ENCODE measurements around the gene GOLGA6L2.

Gene GOLGA6L2, protein sequence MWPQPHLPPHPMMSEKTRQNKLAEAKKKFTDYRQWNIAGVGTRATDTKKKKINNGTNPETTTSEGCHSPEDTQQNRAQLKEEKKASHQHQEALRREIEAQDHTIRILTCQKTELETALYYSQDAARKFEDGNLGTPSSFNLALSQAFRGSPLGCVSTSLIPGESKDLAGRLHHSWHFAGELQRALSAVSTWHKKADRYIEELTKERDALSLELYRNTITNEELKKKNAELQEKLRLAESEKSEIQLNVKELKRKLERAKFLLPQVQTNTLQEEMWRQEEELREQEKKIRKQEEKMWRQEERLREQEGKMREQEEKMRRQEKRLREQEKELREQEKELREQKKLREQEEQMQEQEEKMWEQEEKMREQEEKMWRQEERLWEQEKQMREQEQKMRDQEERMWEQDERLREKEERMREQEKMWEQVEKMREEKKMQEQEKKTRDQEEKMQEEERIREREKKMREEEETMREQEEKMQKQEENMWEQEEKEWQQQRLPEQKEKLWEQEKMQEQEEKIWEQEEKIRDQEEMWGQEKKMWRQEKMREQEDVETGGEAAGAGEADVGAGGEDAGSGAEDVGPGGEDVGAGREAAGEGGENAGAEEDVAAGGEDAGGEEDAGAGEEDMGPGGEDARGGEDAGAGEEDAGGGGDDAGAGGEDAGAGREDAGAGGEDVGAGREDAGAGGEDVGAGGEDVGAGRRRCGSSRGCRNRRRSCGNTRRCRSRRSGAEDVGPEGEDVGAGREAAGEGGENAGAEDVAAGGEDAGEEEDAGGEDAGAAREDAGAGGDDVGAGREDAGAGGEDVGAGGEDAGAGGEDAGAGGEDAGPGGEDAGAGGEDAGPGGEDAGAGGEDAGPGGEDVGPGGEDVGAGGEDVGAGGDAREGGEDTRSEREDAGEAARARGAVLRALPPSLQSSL

GRCh38 chr15:23447107-23447500 is at the start of gene GOLGA6L2:
TSS of gene GOLGA6L2 (minus strand) at chr15:23447243. CDS start at chr15:23447181, 62 bp downstream.
- no peak within 1 kb of the TSS for H3K4me2 ChIP-seq (ENCODE audit: low read length)
- H3K4me1 ChIP-seq (ENCODE audit: low read length): no peaks in the 10 kb centered on the region
- H2AFZ ChIP-seq (ENCODE audit: low read depth, low read length): no peak within 1 kb of the TSS
- TF ChIP-seq, protein P1, sequence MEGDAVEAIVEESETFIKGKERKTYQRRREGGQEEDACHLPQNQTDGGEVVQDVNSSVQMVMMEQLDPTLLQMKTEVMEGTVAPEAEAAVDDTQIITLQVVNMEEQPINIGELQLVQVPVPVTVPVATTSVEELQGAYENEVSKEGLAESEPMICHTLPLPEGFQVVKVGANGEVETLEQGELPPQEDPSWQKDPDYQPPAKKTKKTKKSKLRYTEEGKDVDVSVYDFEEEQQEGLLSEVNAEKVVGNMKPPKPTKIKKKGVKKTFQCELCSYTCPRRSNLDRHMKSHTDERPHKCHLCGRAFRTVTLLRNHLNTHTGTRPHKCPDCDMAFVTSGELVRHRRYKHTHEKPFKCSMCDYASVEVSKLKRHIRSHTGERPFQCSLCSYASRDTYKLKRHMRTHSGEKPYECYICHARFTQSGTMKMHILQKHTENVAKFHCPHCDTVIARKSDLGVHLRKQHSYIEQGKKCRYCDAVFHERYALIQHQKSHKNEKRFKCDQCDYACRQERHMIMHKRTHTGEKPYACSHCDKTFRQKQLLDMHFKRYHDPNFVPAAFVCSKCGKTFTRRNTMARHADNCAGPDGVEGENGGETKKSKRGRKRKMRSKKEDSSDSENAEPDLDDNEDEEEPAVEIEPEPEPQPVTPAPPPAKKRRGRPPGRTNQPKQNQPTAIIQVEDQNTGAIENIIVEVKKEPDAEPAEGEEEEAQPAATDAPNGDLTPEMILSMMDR (IDR thresholded peaks at IDR 0.05; ENCODE audit: low read depth, low read length): no peak
- no peak for TF ChIP-seq EZH2phosphoT487 (IDR thresholded peaks at IDR 0.05; ENCODE audit: low read depth)
- H3K36me3 ChIP-seq (replicated peaks; ENCODE audit: low read depth, low read length): no peaks in the 10 kb centered on the region
- H3K4me3 ChIP-seq (ENCODE audit: low read length): no peak within 1 kb of the TSS
- no peak within 1 kb of the TSS for H3K27ac ChIP-seq (ENCODE audit: low read length)
- H3K27me3 ChIP-seq (ENCODE audit: low read depth, low read length): no peaks in the 10 kb centered on the region
- H3K9me3 ChIP-seq (ENCODE audit: insufficient read depth, low read length): no peaks in the 10 kb centered on the region
- H4K20me1 ChIP-seq (ENCODE audit: insufficient read depth, low read length): no peaks in the 10 kb centered on the region
- H3K79me2 ChIP-seq (ENCODE audit: low read length): no peaks in the 10 kb centered on the region
- no peak within 1 kb of the TSS for H3K9ac ChIP-seq (ENCODE audit: low read length)

- TF ChIP-seq, protein P1 (IDR thresholded peaks at IDR 0.05; ENCODE audit: low read depth, low read length): no peak
- no peak for TF ChIP-seq EZH2phosphoT487 (IDR thresholded peaks at IDR 0.05; ENCODE audit: low read depth)
- H3K4me1 ChIP-seq (ENCODE audit: low read length): no peaks in the 10 kb centered on the region
- no peaks in the 10 kb centered on the region for H3K27me3 ChIP-seq (ENCODE audit: low read depth, low read length)
- no peak overlapping the region for H3K27ac ChIP-seq (ENCODE audit: low read length)
- H3K9me3 ChIP-seq (ENCODE audit: insufficient read depth, low read length): no peaks in the 10 kb centered on the region
- no peak overlapping the region for H2AFZ ChIP-seq (ENCODE audit: low read depth, low read length)
- no peaks in the 10 kb centered on the region for H3K79me2 ChIP-seq (ENCODE audit: low read length)
- H3K36me3 ChIP-seq (replicated peaks; ENCODE audit: low read depth, low read length): no peaks in the 10 kb centered on the region
- no peak overlapping the region for H3K4me2 ChIP-seq (ENCODE audit: low read length)
- no peak overlapping the region for H3K9ac ChIP-seq (ENCODE audit: low read length)
- no peaks in the 10 kb centered on the region for H4K20me1 ChIP-seq (ENCODE audit: insufficient read depth, low read length)
- H3K4me3 ChIP-seq (ENCODE audit: low read length): no peak overlapping the region
These were observed 37.8 kb upstream of the GOLGA6L2 start for GRCh38 chr15:23484870-23485269.

DNA sequence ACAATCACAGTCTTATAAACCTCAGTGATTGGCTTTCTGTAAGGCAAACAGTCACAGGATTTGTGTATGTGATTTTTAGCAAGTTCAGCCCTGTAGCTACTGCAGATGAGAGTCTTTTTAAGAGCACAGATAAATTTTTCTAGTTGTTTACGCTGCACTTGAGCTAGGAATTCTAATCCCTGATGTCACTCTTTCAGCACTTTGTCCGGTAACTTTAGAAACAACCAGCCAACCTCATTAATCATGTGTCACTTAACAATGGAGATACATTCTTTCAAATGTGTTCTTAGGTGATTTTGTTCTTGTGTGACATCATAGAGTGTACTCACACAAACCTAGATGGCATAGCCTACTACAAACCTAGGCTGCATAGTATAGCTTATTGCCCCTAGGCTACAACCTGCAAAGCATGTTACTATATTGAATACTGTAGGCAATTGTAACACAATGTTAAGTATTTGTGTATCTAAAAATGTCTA is 36.8 kb upstream of the GOLGA6L2 start:
- H3K36me3 ChIP-seq (replicated peaks; ENCODE audit: low read depth, low read length): no peaks in the 10 kb centered on the region
- no peaks in the 10 kb centered on the region for H3K79me2 ChIP-seq (ENCODE audit: low read length)
- H4K20me1 ChIP-seq (ENCODE audit: insufficient read depth, low read length): no peaks in the 10 kb centered on the region
- no peaks in the 10 kb centered on the region for H3K27me3 ChIP-seq (ENCODE audit: low read depth, low read length)
- no peak overlapping the region for H3K27ac ChIP-seq (ENCODE audit: low read length)
- TF ChIP-seq, protein P1 (IDR thresholded peaks at IDR 0.05; ENCODE audit: low read depth, low read length): no peak
- TF ChIP-seq EZH2phosphoT487 (IDR thresholded peaks at IDR 0.05; ENCODE audit: low read depth): no peak
- H3K4me3 ChIP-seq (ENCODE audit: low read length): no peak overlapping the region
- no peak overlapping the region for H2AFZ ChIP-seq (ENCODE audit: low read depth, low read length)
- no peaks in the 10 kb centered on the region for H3K9me3 ChIP-seq (ENCODE audit: insufficient read depth, low read length)
- no peaks in the 10 kb centered on the region for H3K4me1 ChIP-seq (ENCODE audit: low read length)
- no peak overlapping the region for H3K9ac ChIP-seq (ENCODE audit: low read length)
- H3K4me2 ChIP-seq (ENCODE audit: low read length): no peak overlapping the region
